ENCODE measurements around the gene SDK1. TPM values are rescaled to one million over a fixed set of nuclear protein-coding genes. Genes with fewer than 3 reads are reported as not detected.

SDK1 gene
- total and polyA plus RNA-seq, 4 donors = 0.12 to 0.47 (median 0.36) TPM

DNA sequence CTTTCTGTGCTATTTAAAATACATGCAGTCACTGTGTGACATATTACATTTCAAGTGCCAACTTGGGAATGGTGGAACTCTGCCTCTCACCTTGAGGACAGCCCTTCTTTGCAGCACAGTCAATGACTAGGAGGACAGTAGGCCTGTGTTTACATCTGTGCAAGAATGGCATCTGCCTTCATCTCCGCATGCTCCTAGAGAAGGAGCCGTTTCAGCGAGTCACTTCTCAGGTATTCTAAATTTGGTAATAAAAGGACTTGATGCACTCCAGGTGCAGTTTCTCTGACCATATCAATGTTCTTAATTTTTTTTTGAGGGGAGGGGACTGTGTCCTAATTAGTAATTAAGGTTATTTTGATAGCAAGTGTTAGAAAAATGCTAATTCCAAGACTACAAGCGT, 128.9 kb downstream of the SDK1 start:
- H3K36me3 ChIP-seq (ENCODE audit: control insufficient read depth in 4 of 4, insufficient read depth in 3 of 4, low read depth in 1 of 4, low read length in 3 of 4) = no peaks in the 10 kb centered on the region
- no peaks in the 10 kb centered on the region for H3K9me3 ChIP-seq (ENCODE audit: control insufficient read depth in 4 of 4, low read length in 3 of 4)
- no peaks in the 10 kb centered on the region for H3K27me3 ChIP-seq (ENCODE audit: control insufficient read depth in 4 of 4, insufficient read depth in 4 of 4, low read length in 3 of 4)
- no peak overlapping the region for H3K27ac ChIP-seq (ENCODE audit: low read depth in 1 of 2, low read length in 2 of 2)
- WGBS = 96% methylated on average over 4 of the region's 4 CpGs
- H3K4me3 ChIP-seq (ENCODE audit: low read depth in 1 of 3, low read length in 3 of 3) = no peak overlapping the region
- no peaks in the 10 kb centered on the region for H3K4me1 ChIP-seq (ENCODE audit: control insufficient read depth in 4 of 4, insufficient read depth in 4 of 4, low read length in 3 of 4)
- no peak for DNase-seq (ENCODE audit: low spot score)
- no peak overlapping the region for H3K9ac ChIP-seq (ENCODE audit: low read depth in 1 of 2, low read length in 2 of 2)
- TF ChIP-seq HNF4G (IDR thresholded peaks at IDR 0.05) = no peak
- TF ChIP-seq TAF1 (conservative IDR thresholded peaks at IDR 0.05) = no peak
- TF ChIP-seq, protein P1, sequence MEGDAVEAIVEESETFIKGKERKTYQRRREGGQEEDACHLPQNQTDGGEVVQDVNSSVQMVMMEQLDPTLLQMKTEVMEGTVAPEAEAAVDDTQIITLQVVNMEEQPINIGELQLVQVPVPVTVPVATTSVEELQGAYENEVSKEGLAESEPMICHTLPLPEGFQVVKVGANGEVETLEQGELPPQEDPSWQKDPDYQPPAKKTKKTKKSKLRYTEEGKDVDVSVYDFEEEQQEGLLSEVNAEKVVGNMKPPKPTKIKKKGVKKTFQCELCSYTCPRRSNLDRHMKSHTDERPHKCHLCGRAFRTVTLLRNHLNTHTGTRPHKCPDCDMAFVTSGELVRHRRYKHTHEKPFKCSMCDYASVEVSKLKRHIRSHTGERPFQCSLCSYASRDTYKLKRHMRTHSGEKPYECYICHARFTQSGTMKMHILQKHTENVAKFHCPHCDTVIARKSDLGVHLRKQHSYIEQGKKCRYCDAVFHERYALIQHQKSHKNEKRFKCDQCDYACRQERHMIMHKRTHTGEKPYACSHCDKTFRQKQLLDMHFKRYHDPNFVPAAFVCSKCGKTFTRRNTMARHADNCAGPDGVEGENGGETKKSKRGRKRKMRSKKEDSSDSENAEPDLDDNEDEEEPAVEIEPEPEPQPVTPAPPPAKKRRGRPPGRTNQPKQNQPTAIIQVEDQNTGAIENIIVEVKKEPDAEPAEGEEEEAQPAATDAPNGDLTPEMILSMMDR (IDR thresholded peaks at IDR 0.05; ENCODE audit: low read depth, low read length, missing input control) = no peak
- TF ChIP-seq HNF4A (conservative IDR thresholded peaks at IDR 0.05) = no peak
- TF ChIP-seq RXRA (IDR thresholded peaks at IDR 0.05) = no peak

DNA sequence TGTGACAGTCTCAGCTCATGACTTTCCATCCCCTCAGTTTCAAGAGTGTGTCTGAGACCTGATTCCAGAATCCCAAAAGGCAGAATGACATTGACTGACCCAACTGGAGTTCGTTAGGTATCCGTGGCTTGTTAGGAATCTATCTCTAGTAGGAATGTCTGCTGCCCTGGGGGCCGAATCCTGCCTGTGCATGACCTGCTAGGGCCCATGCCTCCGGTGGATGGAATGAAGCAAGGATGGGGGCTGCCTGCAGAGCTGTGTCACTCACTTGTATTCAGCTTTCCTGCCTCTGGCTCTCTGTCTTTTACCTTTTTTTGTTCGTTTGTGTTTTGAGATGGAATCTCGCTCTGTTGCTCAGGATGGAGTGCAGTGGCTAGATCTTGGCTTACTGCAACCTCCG, 129.5 kb downstream of the SDK1 start:
- Histone ChIP-seq H3K9me3 (ENCODE audit: control insufficient read depth in 4 of 4, low read length in 3 of 4) (no peaks in the 10 kb centered on the region), H3K27ac (ENCODE audit: low read depth in 1 of 2, low read length in 2 of 2) (no peak overlapping the region), H3K9ac (ENCODE audit: low read depth in 1 of 2, low read length in 2 of 2) (no peak overlapping the region), H3K4me1 (ENCODE audit: control insufficient read depth in 4 of 4, insufficient read depth in 4 of 4, low read length in 3 of 4) (no peaks in the 10 kb centered on the region), H3K4me3 (ENCODE audit: low read depth in 1 of 3, low read length in 3 of 3) (no peak overlapping the region), H3K36me3 (ENCODE audit: control insufficient read depth in 4 of 4, insufficient read depth in 3 of 4, low read depth in 1 of 4, low read length in 3 of 4) (no peaks in the 10 kb centered on the region), H3K27me3 (ENCODE audit: control insufficient read depth in 4 of 4, insufficient read depth in 4 of 4, low read length in 3 of 4) (no peaks in the 10 kb centered on the region)
- no peak for DNase-seq (ENCODE audit: low spot score)
- no peak for TF ChIP-seq GABPA (IDR thresholded peaks at IDR 0.05 in 1 of 2, conservative IDR thresholded peaks at IDR 0.05 in 1 of 2)
- TF ChIP-seq, protein P2, sequence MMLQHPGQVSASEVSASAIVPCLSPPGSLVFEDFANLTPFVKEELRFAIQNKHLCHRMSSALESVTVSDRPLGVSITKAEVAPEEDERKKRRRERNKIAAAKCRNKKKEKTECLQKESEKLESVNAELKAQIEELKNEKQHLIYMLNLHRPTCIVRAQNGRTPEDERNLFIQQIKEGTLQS (IDR thresholded peaks at IDR 0.05) = no peak
- TF ChIP-seq, protein P1 (IDR thresholded peaks at IDR 0.05; ENCODE audit: low read depth, low read length, missing input control) = no peak
- TF ChIP-seq HNF4G (IDR thresholded peaks at IDR 0.05) = no peak
- TF ChIP-seq HNF4A (conservative IDR thresholded peaks at IDR 0.05) = no peak
- no peak for TF ChIP-seq EGR1 (IDR thresholded peaks at IDR 0.05; ENCODE audit: low read depth in 2 of 2)
- no peak for TF ChIP-seq RAD21 (IDR thresholded peaks at IDR 0.05)
- TF ChIP-seq FOXA1 (IDR thresholded peaks at IDR 0.05) = no peak
- no peak for TF ChIP-seq TAF1 (conservative IDR thresholded peaks at IDR 0.05)
- TF ChIP-seq, protein P3, sequence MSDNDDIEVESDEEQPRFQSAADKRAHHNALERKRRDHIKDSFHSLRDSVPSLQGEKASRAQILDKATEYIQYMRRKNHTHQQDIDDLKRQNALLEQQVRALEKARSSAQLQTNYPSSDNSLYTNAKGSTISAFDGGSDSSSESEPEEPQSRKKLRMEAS (IDR thresholded peaks at IDR 0.05) = no peak
- TF ChIP-seq SP1 (IDR thresholded peaks at IDR 0.05) = no peak
- no peak for TF ChIP-seq YY1 (IDR thresholded peaks at IDR 0.05)
- TF ChIP-seq, protein P4, sequence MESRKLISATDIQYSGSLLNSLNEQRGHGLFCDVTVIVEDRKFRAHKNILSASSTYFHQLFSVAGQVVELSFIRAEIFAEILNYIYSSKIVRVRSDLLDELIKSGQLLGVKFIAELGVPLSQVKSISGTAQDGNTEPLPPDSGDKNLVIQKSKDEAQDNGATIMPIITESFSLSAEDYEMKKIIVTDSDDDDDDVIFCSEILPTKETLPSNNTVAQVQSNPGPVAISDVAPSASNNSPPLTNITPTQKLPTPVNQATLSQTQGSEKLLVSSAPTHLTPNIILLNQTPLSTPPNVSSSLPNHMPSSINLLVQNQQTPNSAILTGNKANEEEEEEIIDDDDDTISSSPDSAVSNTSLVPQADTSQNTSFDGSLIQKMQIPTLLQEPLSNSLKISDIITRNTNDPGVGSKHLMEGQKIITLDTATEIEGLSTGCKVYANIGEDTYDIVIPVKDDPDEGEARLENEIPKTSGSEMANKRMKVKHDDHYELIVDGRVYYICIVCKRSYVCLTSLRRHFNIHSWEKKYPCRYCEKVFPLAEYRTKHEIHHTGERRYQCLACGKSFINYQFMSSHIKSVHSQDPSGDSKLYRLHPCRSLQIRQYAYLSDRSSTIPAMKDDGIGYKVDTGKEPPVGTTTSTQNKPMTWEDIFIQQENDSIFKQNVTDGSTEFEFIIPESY (IDR thresholded peaks at IDR 0.05) = no peak
- no peak for TF ChIP-seq RXRA (IDR thresholded peaks at IDR 0.05)
- TF ChIP-seq FOXA2 (IDR thresholded peaks at IDR 0.05) = no peak
- 85% methylated on average over 7 of the region's 7 CpGs for WGBS

Measured in liver (tissue), 9 donors.